K562 (cell line): ENCODE measurements around the gene TTC27. TPM values are rescaled to one million over a fixed set of nuclear protein-coding genes. Genes with fewer than 3 reads are reported as not detected.

ENCODE experiments used
- ATAC-seq: fragments of 200-7000 bp; cut with Tn5 transposase; 3 replicates; pipeline ENCODE4 v1.9.1; 2020; ENCODE audit warnings: moderate library complexity
- BruUV-seq: library from RNA; stranded (reverse); fragments of 400-500 nt; replicated peaks from 2 replicates; lab custom pipeline; 2021; lab: Mats Ljungman, UMichigan
- CTCF ChIA-PET: fragments of 300-600 bp; formaldehyde crosslinking; extraction: SDS; loops from one replicate; lab custom pipeline; 2021; ENCODE audit warnings: low intra/inter-chr PET ratio; lab: Yijun Ruan, JAX
- POLR2A ChIA-PET: fragments of 300-600, 350-650 bp; sonication (Branson Sonifier 250); formaldehyde crosslinking; extraction: SDS; loops from one replicate; lab custom pipeline; 2021; ENCODE audit warnings: antibody characterized with exemption, inconsistent platforms; lab: Yijun Ruan, JAX
- DNase-seq, 4 experiments: peaks; one replicate each; pipeline versions ENCODE4 v3.0.0 to v3.0.0-alpha.2; 2011 to 2018; ENCODE audit warnings: low spot score in 3 of 4, mixed read lengths in 3 of 4; ENCODE audit errors: extremely low read depth in 1 of 4
- FAIRE-seq: peaks from 2 replicates; lab custom pipeline; 2011; peaks lifted over from hg19 to GRCh38; lab: Jason Lieb, UNC
- H2AFZ ChIP-seq: 2 replicates; pipeline ENCODE4 v1.6.0; 2011; ENCODE audit warnings: low read depth, low read length, control low read depth, inconsistent platforms
- H3K27ac ChIP-seq: fragments of 200-600 bp; 3 replicates; pipeline ENCODE4 v1.8.0; 2011; ENCODE audit warnings: low read depth, mild to moderate bottlenecking, control low read depth, inconsistent platforms, low read length, moderate library complexity, mixed read lengths; ENCODE audit errors: extremely low read depth
- H3K27me3 ChIP-seq, 2 experiments: fragments of 300-600 bp in 1 of 2; 2 replicates in 1 of 2; 3 replicates in 1 of 2; pipeline versions ENCODE4 v1.6.0 to v1.8.0; 2011; ENCODE audit warnings: inconsistent platforms in 2 of 2, low read length in 2 of 2, mild to moderate bottlenecking in 1 of 2, mixed read lengths in 1 of 2, moderate library complexity in 1 of 2; ENCODE audit not compliant: control insufficient read depth in 2 of 2, insufficient read depth in 2 of 2
- H3K36me3 ChIP-seq: fragments of 300-600 bp; 3 replicates; pipeline ENCODE4 v1.8.0; 2011; ENCODE audit warnings: mild to moderate bottlenecking, low read length, inconsistent platforms; ENCODE audit not compliant: control insufficient read depth, insufficient read depth
- H3K4me1 ChIP-seq, 2 experiments: fragments of 200-600 bp in 1 of 2; replicated peaks in 1 of 2; 2 replicates in 1 of 2; 3 replicates in 1 of 2; pipeline versions ENCODE4 v1.5.1 to v1.8.0; 2011; ENCODE audit warnings: inconsistent platforms in 2 of 2, low read length in 2 of 2, mild to moderate bottlenecking in 1 of 2, mixed read lengths in 1 of 2, moderate library complexity in 1 of 2; ENCODE audit not compliant: control insufficient read depth in 2 of 2, insufficient read depth in 2 of 2
- H3K4me2 ChIP-seq: 2 replicates; pipeline ENCODE4 v1.6.1; 2011; ENCODE audit warnings: low read length, control low read depth, inconsistent platforms, mixed read lengths; ENCODE audit not compliant: insufficient read depth
- H3K4me3 ChIP-seq: fragments of 200-600 bp; sonication (generic), shearing (Covaris generic); 2 replicates; pipeline ENCODE4 v1.5.1; 2016; ENCODE audit warnings: control low read depth, inconsistent platforms
- H3K79me2 ChIP-seq: fragments of 200-600 bp; 3 replicates; pipeline ENCODE4 v1.8.0; 2011; ENCODE audit warnings: low read length, inconsistent platforms; ENCODE audit not compliant: control insufficient read depth, insufficient read depth
- H3K9ac ChIP-seq, 2 experiments: 2 replicates each; pipeline versions ENCODE4 v1.6.0 to v1.6.1; 2011; ENCODE audit warnings: low read depth in 2 of 2, low read length in 2 of 2, control low read depth in 1 of 2, inconsistent platforms in 1 of 2, mild to moderate bottlenecking in 1 of 2, mixed read lengths in 1 of 2; ENCODE audit not compliant: insufficient read depth in 1 of 2
- H3K9me1 ChIP-seq: one replicate; pipeline ENCODE4 v1.6.0; 2011; ENCODE audit warnings: inconsistent platforms, mild to moderate bottlenecking, low read length, moderate library complexity; ENCODE audit not compliant: control insufficient read depth, insufficient read depth
- H3K9me3 ChIP-seq: replicated peaks from 2 replicates; pipeline ENCODE4 v1.5.1; 2011; ENCODE audit warnings: low read depth, low read length, inconsistent platforms; ENCODE audit not compliant: control insufficient read depth, insufficient read depth
- H4K20me1 ChIP-seq: replicated peaks from 2 replicates; pipeline ENCODE4 v1.6.1; 2011; ENCODE audit warnings: low read length, inconsistent platforms, mixed read lengths; ENCODE audit not compliant: control insufficient read depth, insufficient read depth
- BRD4 ChIP-seq: fragments of 200-600 bp; sonication (generic); IDR thresholded peaks from 2 replicates; pipeline ENCODE4 v1.6.1; 2017; ENCODE audit warnings: inconsistent platforms
- GTF3C2 ChIP-seq: IDR thresholded peaks from 3 replicates; pipeline ENCODE4 v1.6.1; 2011; ENCODE audit warnings: borderline replicate concordance, mild to moderate bottlenecking, moderate library complexity; ENCODE audit not compliant: insufficient read length; ENCODE audit errors: extremely low read depth
- ZNF512 ChIP-seq: IDR thresholded peaks from 2 replicates; pipeline ENCODE4 v1.6.1; 2016; ENCODE audit warnings: missing genetic modification characterization, missing compliant biosample characterization
- WGBS: fragments of 100-300 bp; shearing (Covaris generic); methylation state at CpG from one replicate; pipeline ENCODE4 v1.1.6; 2016; ENCODE audit warnings: low coverage, mixed read lengths; ENCODE audit not compliant: insufficient coverage; ENCODE audit errors: missing lambda C conversion rate; 5-methylcytosine and 5-hydroxymethylcytosine counted together
- in situ Hi-C: fragments of 300-500 bp; cut with MboI; formaldehyde crosslinking; loops from 4 replicates; pipeline ENCODE4 v1.15.0; 2018; ENCODE audit warnings: inconsistent platforms, mixed read lengths
- intact Hi-C: fragments of 100-400 bp; cut with micrococcal nuclease; formaldehyde crosslinking; loops from 2 replicates; pipeline ENCODE4 v1.14.2; 2022
- polyA plus RNA-seq, 8 experiments: library from polyadenylated mRNA; depleted of rRNA in 4 of 8; stranded (reverse) in 5 of 8; unstranded in 3 of 8; fragments of >200 nt; fragmentation: Nextera tagmentation in 2 of 8; fragmentation: Illumina TruSeq in 1 of 8; extraction: Ambion mirVana in 2 of 8; extraction: Trizol in 1 of 8; gene quantifications; 2 replicates each; pipeline versions ENCODE4 v1.2.1 to v1.2.3, GENCODE V29; 2011 to 2014; ENCODE audit warnings: inconsistent platforms in 1 of 8, missing spikeins in 1 of 8
- total RNA-seq, 7 experiments: library from RNA; depleted of rRNA in 6 of 7; stranded (reverse); fragments of >200 nt in 6 of 7; fragmentation: Illumina TruSeq in 2 of 7; extraction: Trizol in 2 of 7; gene quantifications; 2 replicates each; pipeline versions ENCODE4 v1.2.1 to v1.2.3, GENCODE V29; 2011 to 2021; ENCODE audit warnings: low replicate concordance in 1 of 7

Gene TTC27
- total and polyA plus RNA-seq, 9 of the 15 experiments (the other 6 are each of a cell fraction or from before 2014, with no cell fraction given) = 44.3 to 93.4 (median 57.3) TPM

GRCh38 chr2:32735348-32735747 is 107.5 kb downstream of the TTC27 start:
- ChIA-PET POLR2A (interaction anchor here (0.8 to 1.4 kb wide), 3 partner anchors 11 to 36 kb away, joined by 3 read pairs; no protein-coding TSS in a partner anchor), CTCF (no interaction called here)
- no peak overlapping the region for H3K27ac ChIP-seq
- in situ Hi-C loops = no loop called here
- H3K79me2 ChIP-seq = no peaks in the 10 kb centered on the region
- peak; percentile 57 for FAIRE-seq
- H3K9ac ChIP-seq = no peak overlapping the region
- no peaks in the 10 kb centered on the region for H3K9me1 ChIP-seq
- no peaks in the 10 kb centered on the region for H3K4me1 ChIP-seq
- intact Hi-C loops = no loop called here
- ATAC-seq = no peak
- H3K4me3 ChIP-seq = no peak overlapping the region
- no peak for TF ChIP-seq ZNF512 (tag)
- no peak for TF ChIP-seq GTF3C2
- TF ChIP-seq BRD4 = no peak
- peaks cover 20% of the 10 kb centered on the region for H3K36me3 ChIP-seq
- H3K9me3 ChIP-seq = no peaks in the 10 kb centered on the region
- DNase-seq = no peak
- 17% methylated on average over 1 of the region's 1 CpG for WGBS
- no peaks in the 10 kb centered on the region for H3K27me3 ChIP-seq
- H2AFZ ChIP-seq = no peak overlapping the region
- no peaks in the 10 kb centered on the region for H4K20me1 ChIP-seq
- no peak overlapping the region for H3K4me2 ChIP-seq
- BruUV-seq = no TSS peak
